CD4-positive, alpha-beta memory T cell (primary cell): ENCODE results near the gene CRAMP1. TPM values are rescaled to one million over a fixed set of nuclear protein-coding genes. Genes with fewer than 3 reads are reported as not detected.
A peak's percentile ranks its signal among the peaks of the same experiment; 100 is the strongest.

Experiments used
- CTCF ChIA-PET: fragments of 350-600 bp; sonication (Branson Sonifier 250); formaldehyde crosslinking; loops from one replicate; lab custom pipeline; 2021; ENCODE audit warnings: inconsistent platforms; ENCODE audit not compliant: partially characterized antibody; lab: Charles Lee
- POLR2A ChIA-PET: fragments of 350-600 bp; sonication (Branson Sonifier 250); formaldehyde crosslinking; loops from one replicate; lab custom pipeline; 2021; ENCODE audit not compliant: partially characterized antibody; lab: Charles Lee
- DNase-seq, 5 donors: peaks; one replicate each; pipeline versions ENCODE4 v3.0.0 to v3.0.0-alpha.2; 2020 to 2022; ENCODE audit warnings: mixed read lengths in 1 of 5
- H3K27ac ChIP-seq: one replicate; pipeline ENCODE4 v1.7.0; 2013; ENCODE audit warnings: low read depth, low read length
- H3K27me3 ChIP-seq: 2 replicates; pipeline ENCODE4 v1.7.0; 2013; ENCODE audit warnings: mild to moderate bottlenecking, low read length, moderate library complexity; ENCODE audit not compliant: insufficient read depth
- H3K36me3 ChIP-seq: 2 replicates; pipeline ENCODE4 v1.7.0; 2013; ENCODE audit warnings: mild to moderate bottlenecking, low read length, moderate library complexity; ENCODE audit not compliant: insufficient read depth
- H3K4me1 ChIP-seq: 2 replicates; pipeline ENCODE4 v1.7.0; 2013; ENCODE audit warnings: mild to moderate bottlenecking, low read length, moderate library complexity; ENCODE audit not compliant: insufficient read depth
- H3K4me3 ChIP-seq, 2 donors: one replicate each; pipeline ENCODE4 v1.7.0; 2013; ENCODE audit warnings: low read length in 2 of 2, mild to moderate bottlenecking in 1 of 2
- H3K9me3 ChIP-seq, 2 donors: one replicate each; pipeline ENCODE4 v1.7.0; 2013; ENCODE audit warnings: low read length in 2 of 2, control low read depth in 1 of 2; ENCODE audit not compliant: control insufficient read depth in 1 of 2
- H3K27ac Mint-ChIP-seq, 7 donors: one replicate each; pipeline ENCODE4 v1.8.0; 2020 to 2021; ENCODE audit warnings: mixed read lengths in 7 of 7, mild to moderate bottlenecking in 6 of 7, inconsistent platforms in 3 of 7, moderate library complexity in 3 of 7
- H3K27me3 Mint-ChIP-seq, 2 donors: one replicate each; pipeline ENCODE4 v1.8.0; 2020 to 2021; ENCODE audit warnings: mixed read lengths in 2 of 2
- H3K36me3 Mint-ChIP-seq, 2 donors: one replicate each; pipeline ENCODE4 v1.8.0; 2020 to 2021; ENCODE audit warnings: mixed read lengths in 2 of 2, inconsistent platforms in 1 of 2, mild to moderate bottlenecking in 1 of 2
- H3K4me1 Mint-ChIP-seq, 4 donors: one replicate each; pipeline ENCODE4 v1.8.0; 2020 to 2021; ENCODE audit warnings: mixed read lengths in 4 of 4, mild to moderate bottlenecking in 1 of 4
- H3K4me3 Mint-ChIP-seq, 8 donors: one replicate each; pipeline ENCODE4 v1.8.0; 2020 to 2021; ENCODE audit warnings: mixed read lengths in 8 of 8, mild to moderate bottlenecking in 7 of 8, moderate library complexity in 6 of 8, inconsistent platforms in 3 of 8
- H3K9me3 Mint-ChIP-seq, 8 donors: one replicate each; pipeline ENCODE4 v1.8.0; 2020 to 2021; ENCODE audit warnings: mixed read lengths in 8 of 8, mild to moderate bottlenecking in 5 of 8, inconsistent platforms in 3 of 8, moderate library complexity in 1 of 8
- intact Hi-C: fragments of 100-400 bp; cut with micrococcal nuclease; formaldehyde crosslinking; loops from one replicate; pipeline ENCODE4 v1.15.1; 2023
- polyA plus RNA-seq, 2 donors: library from polyadenylated mRNA; unstranded; fragments of 300-500 nt; fragmentation: Illumina TruSeq; gene quantifications; one replicate each; pipeline ENCODE4 v1.2.3, GENCODE V29; 2021
- total RNA-seq, 2 experiments: library from RNA; stranded (reverse); gene quantifications; one replicate each; pipeline ENCODE4 v1.2.3, GENCODE V29; 2021

Gene CRAMP1
- 10 to 100 TPM; 27.3 to 33.8 TPM for total RNA-seq
- polyA plus RNA-seq = 1 to 10 TPM in 1 of 2 donors, under 1 TPM in 1; 0.55 to 5.1 TPM

- DNase-seq = peak in 2 of 5 donors; percentile 15 to 47
- Mint-ChIP-seq H3K27ac (peak within 1 kb of the TSS; percentile 94 to 98 (median 98)), H3K36me3 (peaks cover 14 to 31% of the 10 kb centered on the region in 2 donors), H3K4me3 (peak within 1 kb of the TSS; percentile 88 to 95 (median 89)), H3K9me3 (peaks cover 0 to 4% (median 3%) of the 10 kb centered on the region in 8 donors), H3K27me3 (peaks cover 3 to 4% of the 10 kb centered on the region in 2 donors), H3K4me1 (peaks cover 24 to 44% (median 30%) of the 10 kb centered on the region in 4 donors)
- intact Hi-C loops = loop anchor here (1.0 to 5.0 kb wide), 9 partner anchors 66 to 655 kb away; partner anchors contain the start of genes CLCN7, JPT2, MSRB1 and RNPS1
- H3K27me3 ChIP-seq = no peaks in the 10 kb centered on the region
- H3K27ac ChIP-seq = peak within 1 kb of the TSS; percentile 52
- ChIA-PET CTCF (interaction anchor here (0.7 to 2.2 kb wide), 2 partner anchors 74 to 94 kb away, joined by 4 to 8 read pairs; partner anchors contain the start of gene MAPK8IP3), POLR2A (interaction anchor here (1.0 to 2.6 kb wide), 11 partner anchors 34 to 353 kb away, joined by 3 to 14 read pairs (median 5); partner anchors contain the start of genes JPT2, MAPK8IP3, NUBP2 and RPS2)
- H3K4me1 ChIP-seq = peaks cover 48% of the 10 kb centered on the region
- H3K36me3 ChIP-seq = peaks cover 10% of the 10 kb centered on the region
- H3K9me3 ChIP-seq = no peaks in the 10 kb centered on the region
- peak within 1 kb of the TSS; percentile 54 to 71 for H3K4me3 ChIP-seq
Observed at GRCh38 chr16:1612320-1613111, at the start of gene CRAMP1. TSS of gene CRAMP1 (plus strand) at chr16:1612360. CDS start at chr16:1614640, 2,280 bp downstream.

GRCh38 chr16:1563786-1564185, 48.4 kb upstream of the CRAMP1 start:
- no peaks in the 10 kb centered on the region for H3K27me3 ChIP-seq
- no peak overlapping the region for H3K4me3 ChIP-seq
- Mint-ChIP-seq H3K4me1 (peaks cover 14 to 43% (median 30%) of the 10 kb centered on the region in 4 donors), H3K4me3 (no peak overlapping the region), H3K36me3 (peaks cover 0 to under 1% of the 10 kb centered on the region in 2 donors), H3K27me3 (no peaks in the 10 kb centered on the region), H3K9me3 (peaks cover 0 to 1% (median 0%) of the 10 kb centered on the region in 8 donors), H3K27ac (no peak overlapping the region)
- no peak overlapping the region for H3K27ac ChIP-seq
- intact Hi-C loops = no loop called here
- H3K9me3 ChIP-seq = no peaks in the 10 kb centered on the region
- CTCF ChIA-PET = no interaction called here
- DNase-seq = no peak
- H3K4me1 ChIP-seq = peaks cover 42% of the 10 kb centered on the region
- H3K36me3 ChIP-seq = no peaks in the 10 kb centered on the region
- POLR2A ChIA-PET = no interaction called here

GRCh38 chr16:1564325-1564724, 47.8 kb upstream of the CRAMP1 start:
- intact Hi-C loops = no loop called here
- CTCF ChIA-PET = no interaction called here

GRCh38 chr16:1565083-1565805, 46.9 kb upstream of the CRAMP1 start:
- Mint-ChIP-seq H3K4me3 (no peak overlapping the region), H3K27me3 (no peaks in the 10 kb centered on the region), H3K27ac (peak overlapping the region in 4 of 7 donors; percentile 13 to 66 (median 30)), H3K36me3 (no peaks in the 10 kb centered on the region), H3K9me3 (peaks cover 0 to 1% (median 0%) of the 10 kb centered on the region in 8 donors), H3K4me1 (peaks cover 7 to 29% (median 18%) of the 10 kb centered on the region in 4 donors)
- DNase-seq = no peak
- Histone ChIP-seq H3K36me3 (no peaks in the 10 kb centered on the region), H3K4me3 (no peak overlapping the region), H3K27me3 (no peaks in the 10 kb centered on the region), H3K9me3 (no peaks in the 10 kb centered on the region), H3K4me1 (peaks cover 27% of the 10 kb centered on the region), H3K27ac (no peak overlapping the region)
- CTCF ChIA-PET = no interaction called here
- POLR2A ChIA-PET = no interaction called here
- intact Hi-C loops = no loop called here

More at GRCh38 chr16:1564325-1564724, 47.8 kb upstream of the CRAMP1 start:
- Histone ChIP-seq H3K9me3 (no peaks in the 10 kb centered on the region), H3K4me3 (no peak overlapping the region), H3K4me1 (peaks cover 36% of the 10 kb centered on the region), H3K27me3 (no peaks in the 10 kb centered on the region), H3K36me3 (no peaks in the 10 kb centered on the region), H3K27ac (no peak overlapping the region)
- no peaks in the 10 kb centered on the region for H3K27me3 Mint-ChIP-seq
- no peak for DNase-seq
- no peak overlapping the region for H3K27ac Mint-ChIP-seq
- peaks cover 0 to 1% (median 0%) of the 10 kb centered on the region in 8 donors for H3K9me3 Mint-ChIP-seq
- POLR2A ChIA-PET = no interaction called here
- no peaks in the 10 kb centered on the region for H3K36me3 Mint-ChIP-seq
- H3K4me3 Mint-ChIP-seq = no peak overlapping the region
- peaks cover 14 to 38% (median 26%) of the 10 kb centered on the region in 4 donors for H3K4me1 Mint-ChIP-seq

GRCh38 chr16:1567988-1568387, 44.2 kb upstream of the CRAMP1 start:
- Mint-ChIP-seq H3K9me3 (no peaks in the 10 kb centered on the region), H3K4me1 (peaks cover 0 to 1% (median 0%) of the 10 kb centered on the region in 4 donors), H3K27ac (peak overlapping the region in 1 of 7 donors; percentile 37), H3K36me3 (no peaks in the 10 kb centered on the region), H3K4me3 (peak overlapping the region in 1 of 8 donors; percentile 57), H3K27me3 (no peaks in the 10 kb centered on the region)
- no peaks in the 10 kb centered on the region for H3K9me3 ChIP-seq
- no peak overlapping the region for H3K4me3 ChIP-seq
- no peaks in the 10 kb centered on the region for H3K4me1 ChIP-seq
- intact Hi-C loops = no loop called here
- no peaks in the 10 kb centered on the region for H3K36me3 ChIP-seq
- no peak for DNase-seq
- CTCF ChIA-PET = no interaction called here
- H3K27ac ChIP-seq = no peak overlapping the region
- POLR2A ChIA-PET = no interaction called here
- no peaks in the 10 kb centered on the region for H3K27me3 ChIP-seq

GRCh38 chr16:1571012-1571671, 41.0 kb upstream of the CRAMP1 start:
- CTCF ChIA-PET = no interaction called here
- Histone ChIP-seq H3K27me3 (no peaks in the 10 kb centered on the region), H3K27ac (no peak overlapping the region), H3K9me3 (no peaks in the 10 kb centered on the region), H3K4me1 (no peaks in the 10 kb centered on the region), H3K4me3 (no peak overlapping the region), H3K36me3 (no peaks in the 10 kb centered on the region)
- Mint-ChIP-seq H3K4me3 (no peak overlapping the region), H3K27ac (peak overlapping the region in 1 of 7 donors; percentile 53), H3K9me3 (no peaks in the 10 kb centered on the region), H3K27me3 (no peaks in the 10 kb centered on the region), H3K4me1 (no peaks in the 10 kb centered on the region), H3K36me3 (no peaks in the 10 kb centered on the region)
- intact Hi-C loops = no loop called here
- POLR2A ChIA-PET = no interaction called here
- DNase-seq = no peak
